Small intestine (tissue), 7 donors: ENCODE data around the gene GSE1. TPM values are rescaled to one million over a fixed set of nuclear protein-coding genes. Genes with fewer than 3 reads are reported as not detected.

Experiments
- DNase-seq, 2 donors: peaks; one replicate each; pipeline versions ENCODE4 v3.0.0 to v3.0.0-alpha.2; 2013
- FAIRE-seq: peaks from 2 replicates; lab custom pipeline; 2012; peaks lifted over from hg19 to GRCh38; lab: Jason Lieb, UNC
- H3K27ac ChIP-seq, 3 donors: one replicate each; pipeline ENCODE4 v1.5.1; 2013; ENCODE audit warnings: low read length in 2 of 3, mild to moderate bottlenecking in 2 of 3, control low read depth in 1 of 3, inconsistent platforms in 1 of 3, low read depth in 1 of 3, moderate library complexity in 1 of 3
- H3K27me3 ChIP-seq, 3 donors: one replicate each; pipeline ENCODE4 v1.6.1; 2013; ENCODE audit warnings: low read length in 3 of 3, inconsistent platforms in 1 of 3; ENCODE audit not compliant: control insufficient read depth in 3 of 3, insufficient read depth in 3 of 3
- H3K36me3 ChIP-seq, 3 donors: one replicate each; pipeline ENCODE4 v1.6.1; 2013; ENCODE audit warnings: low read length in 3 of 3, inconsistent platforms in 1 of 3, low read depth in 1 of 3, mild to moderate bottlenecking in 1 of 3, moderate library complexity in 1 of 3; ENCODE audit not compliant: control insufficient read depth in 3 of 3, insufficient read depth in 2 of 3
- H3K4me1 ChIP-seq, 3 donors: one replicate each; pipeline ENCODE4 v1.6.1; 2013; ENCODE audit warnings: low read length in 2 of 3, inconsistent platforms in 1 of 3, low read depth in 1 of 3, mild to moderate bottlenecking in 1 of 3, moderate library complexity in 1 of 3; ENCODE audit not compliant: control insufficient read depth in 3 of 3, insufficient read depth in 2 of 3
- H3K4me3 ChIP-seq, 3 donors: one replicate each; pipeline ENCODE4 v1.5.1; 2013; ENCODE audit warnings: low read length in 3 of 3, control low read depth in 1 of 3, inconsistent platforms in 1 of 3, low read depth in 1 of 3, mild to moderate bottlenecking in 1 of 3, moderate library complexity in 1 of 3
- H3K9me3 ChIP-seq, 2 donors: one replicate each; pipeline ENCODE4 v1.6.1; 2013; ENCODE audit warnings: low read depth in 1 of 2, low read length in 1 of 2; ENCODE audit not compliant: control insufficient read depth in 2 of 2, insufficient read depth in 1 of 2
- WGBS, 3 donors: extraction: QIAGEN DNeasy Blood & Tissue Kit; methylation state at CpG; one replicate each; pipeline ENCODE4 v1.1.7; 2013; 5-methylcytosine and 5-hydroxymethylcytosine counted together
- polyA plus RNA-seq, 4 donors: library from polyadenylated mRNA; stranded (reverse) in 3 of 4; unstranded in 1 of 4; fragments of 200-250 nt in 3 of 4; fragments of 120-200 nt in 1 of 4; gene quantifications; one replicate each; pipeline versions ENCODE4 v1.2.1 to v1.2.3, GENCODE V29; 2013
- donor health status: healthy with polysubstance abuse.
- donor health status: control.
- donor health status: control.
- donor health status: Bipolar disorder and iron deficiency.
- donor health status: healthy.

Gene GSE1
- polyA plus RNA-seq, 4 donors, result 9.2 to 96.1 (median 17.7) TPM

- no peak for DNase-seq
- H3K9me3 ChIP-seq, result peaks cover 0 to 6% of the 10 kb centered on the region in 2 donors
- no peak overlapping the region for H3K4me3 ChIP-seq
- H3K36me3 ChIP-seq, result peaks cover 0 to 48% (median 0%) of the 10 kb centered on the region in 3 donors
- FAIRE-seq, result no peak
- 92 to 94% (median 92%) methylated on average over 14 of the region's 14 CpGs for WGBS, 3 donors
- H3K4me1 ChIP-seq, result peaks cover 0 to 45% (median 3%) of the 10 kb centered on the region in 3 donors
- no peaks in the 10 kb centered on the region for H3K27me3 ChIP-seq
- H3K27ac ChIP-seq, result peak overlapping the region in 1 of 3 donors; percentile 53
These were observed 28.9 kb upstream of the GSE1 start for GRCh38 chr16:85584267-85584666.

GRCh38 chr16:85584819-85585282 is 28.3 kb upstream of the GSE1 start:
- Histone ChIP-seq H3K27me3 (no peaks in the 10 kb centered on the region), H3K36me3 (peaks cover 0 to 45% (median 0%) of the 10 kb centered on the region in 3 donors), H3K4me1 (peaks cover 0 to 39% (median 0%) of the 10 kb centered on the region in 3 donors), H3K9me3 (peaks cover 0 to 6% of the 10 kb centered on the region in 2 donors), H3K4me3 (no peak overlapping the region), H3K27ac (no peak overlapping the region)
- 73 to 82% (median 79%) methylated on average over 20 of the region's 20 CpGs for WGBS, 3 donors
- DNase-seq, result no peak
- no peak for FAIRE-seq

GRCh38 chr16:85585711-85586110 is 27.4 kb upstream of the GSE1 start:
- 83 to 94% (median 92%) methylated on average over 7 of the region's 7 CpGs for WGBS, 3 donors
- no peaks in the 10 kb centered on the region for H3K27me3 ChIP-seq
- no peak for FAIRE-seq
- no peak for DNase-seq
- H3K36me3 ChIP-seq, result peaks cover 0 to 38% (median 0%) of the 10 kb centered on the region in 3 donors
- H3K4me1 ChIP-seq, result peaks cover 0 to 36% (median 0%) of the 10 kb centered on the region in 3 donors
- peaks cover 0 to 1% of the 10 kb centered on the region in 2 donors for H3K9me3 ChIP-seq
- peak overlapping the region in 1 of 3 donors; percentile 21 for H3K27ac ChIP-seq
- H3K4me3 ChIP-seq, result no peak overlapping the region

- Histone ChIP-seq H3K4me1 (peaks cover 0 to 36% (median 0%) of the 10 kb centered on the region in 3 donors), H3K27me3 (no peaks in the 10 kb centered on the region), H3K9me3 (no peaks in the 10 kb centered on the region), H3K27ac (peak overlapping the region in 1 of 3 donors; percentile 21), H3K36me3 (peaks cover 0 to 35% (median 0%) of the 10 kb centered on the region in 3 donors), H3K4me3 (no peak overlapping the region)
- DNase-seq (no peak), FAIRE-seq (no peak)
- 65 to 84% (median 80%) methylated on average over 26 to 31 of the region's 31 CpGs for whole genome bisulfite sequencing, 3 donors
These were observed 26.6 kb upstream of the GSE1 start for GRCh38 chr16:85586380-85587104.

- no peak for FAIRE-seq
- no peak overlapping the region for H3K27ac ChIP-seq
- peaks cover 0 to 32% (median 2%) of the 10 kb centered on the region in 3 donors for H3K36me3 ChIP-seq
- no peaks in the 10 kb centered on the region for H3K9me3 ChIP-seq
- peaks cover 0 to 29% (median 2%) of the 10 kb centered on the region in 3 donors for H3K4me1 ChIP-seq
- 88 to 92% (median 89%) methylated on average over 25 to 26 of the region's 26 CpGs for WGBS, 3 donors
- no peak overlapping the region for H3K4me3 ChIP-seq
- DNase-seq, result no peak
- H3K27me3 ChIP-seq, result no peaks in the 10 kb centered on the region
These were observed 25.2 kb upstream of the GSE1 start for GRCh38 chr16:85587762-85588556.

GRCh38 chr16:85588562-85589503 is 24.3 kb upstream of the GSE1 start:
- Histone ChIP-seq H3K27me3 (no peaks in the 10 kb centered on the region), H3K9me3 (no peaks in the 10 kb centered on the region), H3K27ac (no peak overlapping the region), H3K36me3 (peaks cover 0 to 35% (median 2%) of the 10 kb centered on the region in 3 donors), H3K4me1 (peaks cover 2 to 27% (median 2%) of the 10 kb centered on the region in 3 donors), H3K4me3 (no peak overlapping the region)
- 73 to 83% (median 83%) methylated on average over 27 of the region's 27 CpGs for WGBS, 3 donors
- no peak for FAIRE-seq
- no peak for DNase-seq

GRCh38 chr16:85589688-85590505 is 23.2 kb upstream of the GSE1 start:
- FAIRE-seq, result no peak
- DNase-seq, result no peak
- no peaks in the 10 kb centered on the region for H3K9me3 ChIP-seq

More at GRCh38 chr16:85589688-85590505, 23.2 kb upstream of the GSE1 start:
- Histone ChIP-seq H3K27me3 (no peaks in the 10 kb centered on the region), H3K36me3 (peaks cover 0 to 38% (median 2%) of the 10 kb centered on the region in 3 donors), H3K4me3 (no peak overlapping the region), H3K4me1 (peaks cover 2 to 27% (median 4%) of the 10 kb centered on the region in 3 donors), H3K27ac (no peak overlapping the region)
- whole genome bisulfite sequencing, 3 donors, result 96 to 97% (median 96%) methylated on average over 20 of the region's 20 CpGs
